Mesenchymal stem cell (in vitro differentiated cells and primary cell): Measurements from ENCODE around the gene EEF1A2.

Source experiments
- DNase-seq: peaks from one replicate; pipeline ENCODE4 v3.0.0-alpha.2; 2013
- H2AFZ ChIP-seq: one replicate; pipeline ENCODE4 v1.6.1; 2013; ENCODE audit warnings: low read depth, mild to moderate bottlenecking, control low read depth, inconsistent platforms, low read length, moderate library complexity
- H2AK5ac ChIP-seq: 2 replicates; pipeline ENCODE4 v1.6.1; 2013; ENCODE audit warnings: low read length, moderate library complexity, mild to moderate bottlenecking, inconsistent platforms; ENCODE audit not compliant: severe bottlenecking
- H2BK120ac ChIP-seq: one replicate; pipeline ENCODE4 v1.6.1; 2013; ENCODE audit warnings: low read depth, mild to moderate bottlenecking, inconsistent platforms, low read length, moderate library complexity
- H2BK12ac ChIP-seq, 2 experiments: one replicate each; pipeline ENCODE4 v1.6.1; 2013; ENCODE audit warnings: inconsistent platforms in 2 of 2, low read length in 2 of 2, mild to moderate bottlenecking in 2 of 2, moderate library complexity in 2 of 2, control low read depth in 1 of 2
- H2BK15ac ChIP-seq: one replicate; pipeline ENCODE4 v1.6.1; 2013; ENCODE audit warnings: mild to moderate bottlenecking, low read depth, inconsistent platforms; ENCODE audit not compliant: poor library complexity, severe bottlenecking
- H2BK5ac ChIP-seq: 2 replicates; pipeline ENCODE4 v1.6.1; 2013; ENCODE audit warnings: low read depth, mild to moderate bottlenecking, low read length, control low read depth, inconsistent platforms; ENCODE audit not compliant: poor library complexity, severe bottlenecking
- H3K14ac ChIP-seq, 2 experiments: one replicate each; pipeline ENCODE4 v1.6.1; 2013; ENCODE audit warnings: inconsistent platforms in 2 of 2, low read length in 2 of 2, control low read depth in 1 of 2, mild to moderate bottlenecking in 1 of 2, moderate library complexity in 1 of 2
- H3K18ac ChIP-seq, 2 experiments: one replicate each; pipeline ENCODE4 v1.6.1; 2013; ENCODE audit warnings: inconsistent platforms in 2 of 2, low read length in 2 of 2, control low read depth in 1 of 2, low read depth in 1 of 2, mild to moderate bottlenecking in 1 of 2
- H3K23ac ChIP-seq, 2 experiments: one replicate each; pipeline ENCODE4 v1.6.1; 2013; ENCODE audit warnings: inconsistent platforms in 2 of 2, low read length in 2 of 2, mild to moderate bottlenecking in 2 of 2, moderate library complexity in 2 of 2, control low read depth in 1 of 2
- H3K27ac ChIP-seq: 2 replicates; pipeline ENCODE4 v1.5.1; 2013; ENCODE audit warnings: mild to moderate bottlenecking, moderate library complexity, low read length, control low read depth, inconsistent platforms; ENCODE audit not compliant: poor library complexity, severe bottlenecking
- H3K27me3 ChIP-seq, 2 experiments: 2 replicates each; pipeline versions ENCODE4 v1.6.1 to v1.7.0; 2013; ENCODE audit warnings: low read length in 2 of 2, mild to moderate bottlenecking in 2 of 2, moderate library complexity in 2 of 2, control low read depth in 1 of 2, inconsistent platforms in 1 of 2; ENCODE audit not compliant: control insufficient read depth in 1 of 2, insufficient read depth in 1 of 2
- H3K36me3 ChIP-seq, 2 experiments: 2 replicates each; pipeline versions ENCODE4 v1.6.1 to v1.7.0; 2013; ENCODE audit warnings: low read length in 2 of 2, control low read depth in 1 of 2, inconsistent platforms in 1 of 2, low read depth in 1 of 2, mild to moderate bottlenecking in 1 of 2; ENCODE audit not compliant: insufficient read depth in 2 of 2, control insufficient read depth in 1 of 2
- H3K4ac ChIP-seq, 2 experiments: one replicate each; pipeline ENCODE4 v1.6.1; 2013; ENCODE audit warnings: inconsistent platforms in 2 of 2, low read length in 2 of 2, mild to moderate bottlenecking in 2 of 2, moderate library complexity in 2 of 2, control low read depth in 1 of 2, low read depth in 1 of 2
- H3K4me1 ChIP-seq: 2 replicates; pipeline ENCODE4 v1.6.1; 2013; ENCODE audit warnings: low read depth, low read length, control low read depth; ENCODE audit not compliant: control insufficient read depth, insufficient read depth
- H3K4me2 ChIP-seq: 2 replicates; pipeline ENCODE4 v1.6.1; 2013; ENCODE audit warnings: low read length, mild to moderate bottlenecking, inconsistent platforms; ENCODE audit not compliant: poor library complexity, severe bottlenecking
- H3K4me3 ChIP-seq, 2 experiments: 2 replicates each; pipeline versions ENCODE4 v1.5.1 to v1.7.0; 2013; ENCODE audit warnings: low read length in 2 of 2, mild to moderate bottlenecking in 2 of 2, control low read depth in 1 of 2, low read depth in 1 of 2; ENCODE audit not compliant: insufficient read depth in 1 of 2
- H3K79me1 ChIP-seq: replicated peaks from 2 replicates; pipeline ENCODE4 v1.6.1; 2013; ENCODE audit warnings: mild to moderate bottlenecking, control low read depth, low read length, inconsistent platforms; ENCODE audit not compliant: poor library complexity, severe bottlenecking
- H3K9ac ChIP-seq: 2 replicates; pipeline ENCODE4 v1.7.0; 2013; ENCODE audit warnings: mild to moderate bottlenecking, low read length, moderate library complexity
- H3K9me3 ChIP-seq: 2 replicates; pipeline ENCODE4 v1.7.0; 2013; ENCODE audit warnings: mild to moderate bottlenecking, low read length; ENCODE audit not compliant: control insufficient read depth
- H4K8ac ChIP-seq: one replicate; pipeline ENCODE4 v1.6.1; 2013; ENCODE audit warnings: inconsistent platforms, mild to moderate bottlenecking, low read length, moderate library complexity
- H4K91ac ChIP-seq: one replicate; pipeline ENCODE4 v1.6.1; 2013; ENCODE audit warnings: mild to moderate bottlenecking, low read length, inconsistent platforms
- WGBS: methylation state at CpG from one replicate; pipeline ENCODE4 v1.1.7; 2013; ENCODE audit warnings: mixed read lengths; 5-methylcytosine and 5-hydroxymethylcytosine counted together

EEF1A2 gene

GRCh38 chr20:63500151-63500901 lies 1.4 kb upstream of the EEF1A2 start:
- H2AK5ac ChIP-seq = no peak overlapping the region
- H3K4me2 ChIP-seq = no peak overlapping the region
- no peak overlapping the region for H4K8ac ChIP-seq
- no peak overlapping the region for H3K4ac ChIP-seq
- no peak overlapping the region for H3K27ac ChIP-seq
- H3K36me3 ChIP-seq = no peaks in the 10 kb centered on the region
- H3K4me3 ChIP-seq = no peak overlapping the region
- H4K91ac ChIP-seq = no peak overlapping the region
- no peak overlapping the region for H2BK15ac ChIP-seq
- H3K9me3 ChIP-seq = peaks cover 9% of the 10 kb centered on the region
- H3K14ac ChIP-seq = no peak overlapping the region
- no peak overlapping the region for H2BK120ac ChIP-seq
- 85% methylated on average over 22 of the region's 24 CpGs for WGBS
- H3K18ac ChIP-seq = no peak overlapping the region
- H3K27me3 ChIP-seq = peaks cover 48 to 79% of the 10 kb centered on the region in 2 experiments
- H3K23ac ChIP-seq = no peak overlapping the region
- H2AFZ ChIP-seq = no peak overlapping the region
- H3K4me1 ChIP-seq = peaks cover 32% of the 10 kb centered on the region
- H3K79me1 ChIP-seq = no peaks in the 10 kb centered on the region
- no peak overlapping the region for H2BK5ac ChIP-seq
- no peak overlapping the region for H2BK12ac ChIP-seq
- no peak overlapping the region for H3K9ac ChIP-seq
- no peak for DNase-seq

GRCh38 chr20:63499338-63499969 lies 571 bp upstream of the EEF1A2 start:
- Histone ChIP-seq H2BK120ac (no peak overlapping the region), H3K4me2 (peak overlapping the region; percentile 80), H4K8ac (no peak overlapping the region), H4K91ac (no peak overlapping the region), H2AFZ (no peak overlapping the region), H2BK5ac (no peak overlapping the region), H3K18ac (no peak overlapping the region), H3K9me3 (peaks cover under 1% of the 10 kb centered on the region), H3K9ac (no peak overlapping the region), H3K79me1 (no peaks in the 10 kb centered on the region), H3K27me3 (peaks cover 44 to 80% of the 10 kb centered on the region in 2 experiments), H3K4ac (no peak overlapping the region), H3K4me1 (peaks cover 32% of the 10 kb centered on the region), H2BK15ac (no peak overlapping the region), H2BK12ac (no peak overlapping the region), H3K4me3 (no peak overlapping the region), H3K27ac (no peak overlapping the region), H3K36me3 (peaks cover 0 to 4% of the 10 kb centered on the region in 2 experiments), H3K23ac (peak overlapping the region in 1 of 2 experiments; percentile 14), H2AK5ac (no peak overlapping the region), H3K14ac (no peak overlapping the region)
- 57% methylated on average over 23 of the region's 48 CpGs for WGBS
- DNase-seq = no peak

DNA sequence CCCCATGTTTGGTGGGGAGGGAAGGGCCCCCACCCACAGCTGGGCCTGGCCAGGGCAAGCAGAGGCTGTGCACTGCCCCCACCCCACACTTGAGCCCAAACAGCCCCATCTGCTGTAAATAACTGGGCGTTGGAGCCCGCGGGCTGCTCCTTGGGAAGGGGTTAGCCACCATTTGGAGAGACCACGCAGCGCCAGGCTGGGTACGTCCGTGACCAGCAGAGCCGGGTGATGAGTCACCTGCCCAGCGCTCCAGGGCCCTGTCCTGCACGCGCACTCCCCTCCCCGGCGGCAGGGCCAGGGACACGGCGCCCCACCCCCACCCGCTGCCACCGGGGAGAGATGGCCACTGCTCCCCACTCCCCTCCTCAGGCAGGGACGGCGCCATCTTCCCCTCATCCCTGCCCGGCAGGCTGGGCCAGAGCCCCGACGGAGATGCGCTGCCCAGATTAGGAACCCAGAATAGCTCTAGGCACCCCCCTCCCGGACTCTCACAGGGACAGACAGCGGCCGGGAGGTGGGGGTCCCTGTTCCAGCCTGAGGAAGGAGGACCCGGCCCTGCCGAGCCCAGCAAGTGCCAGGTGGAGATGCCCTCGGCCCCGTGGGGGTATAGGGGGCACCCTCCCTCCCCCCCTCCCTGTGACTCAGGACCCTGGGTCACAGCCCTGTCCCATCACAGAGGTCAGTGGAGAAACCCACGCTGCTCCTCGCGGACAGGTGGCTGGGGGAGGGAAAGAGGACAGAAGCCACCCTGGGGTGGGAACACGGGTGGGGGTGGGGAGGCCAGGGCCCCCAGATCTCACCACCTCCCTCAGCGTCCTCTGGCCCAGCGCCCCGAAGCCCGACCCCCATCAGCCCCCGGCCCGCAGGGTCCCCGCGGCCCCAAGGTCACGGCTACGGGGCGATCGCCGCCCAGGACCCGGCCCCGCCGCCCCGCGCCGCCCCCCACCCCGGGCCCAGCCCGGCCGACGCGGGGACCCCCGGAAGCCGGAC lies 642 bp downstream of the EEF1A2 start:
- H3K4ac ChIP-seq = no peak overlapping the region
- no peak overlapping the region for H2AFZ ChIP-seq
- peaks cover 35 to 77% of the 10 kb centered on the region in 2 experiments for H3K27me3 ChIP-seq
- H3K9ac ChIP-seq = no peak overlapping the region
- H4K8ac ChIP-seq = no peak overlapping the region
- H4K91ac ChIP-seq = no peak overlapping the region
- no peak overlapping the region for H2BK12ac ChIP-seq
- H2BK15ac ChIP-seq = no peak overlapping the region
- H3K23ac ChIP-seq = peak overlapping the region in 1 of 2 experiments; percentile 14
- WGBS = 5% methylated on average over 38 of the region's 60 CpGs
- DNase-seq = peak; percentile 65
- no peak overlapping the region for H2AK5ac ChIP-seq
- H2BK5ac ChIP-seq = no peak overlapping the region
- H2BK120ac ChIP-seq = no peak overlapping the region
- no peak overlapping the region for H3K14ac ChIP-seq
- H3K79me1 ChIP-seq = no peaks in the 10 kb centered on the region
- H3K4me1 ChIP-seq = peaks cover 32% of the 10 kb centered on the region
- H3K18ac ChIP-seq = no peak overlapping the region
- H3K27ac ChIP-seq = no peak overlapping the region
- H3K4me3 ChIP-seq = no peak overlapping the region
- H3K36me3 ChIP-seq = peaks cover 0 to 4% of the 10 kb centered on the region in 2 experiments
- no peaks in the 10 kb centered on the region for H3K9me3 ChIP-seq
- peak overlapping the region; percentile 19 for H3K4me2 ChIP-seq
